GM19351 (cell line): ENCODE data around the gene ZRANB3.
"Not testable (repeated sequence)": the region's sequence is repeated elsewhere in the genome, so short reads cannot be mapped to it uniquely, and the experiment has no call there.

Experiments used
- ATAC-seq: cut with Tn5 transposase; IDR thresholded peaks from one replicate; pipeline ENCODE4 v1.9.1; 2021; ENCODE audit warnings: mild to moderate bottlenecking, moderate library complexity; ENCODE audit not compliant: unreplicated experiment

The ZRANB3 gene

DNA sequence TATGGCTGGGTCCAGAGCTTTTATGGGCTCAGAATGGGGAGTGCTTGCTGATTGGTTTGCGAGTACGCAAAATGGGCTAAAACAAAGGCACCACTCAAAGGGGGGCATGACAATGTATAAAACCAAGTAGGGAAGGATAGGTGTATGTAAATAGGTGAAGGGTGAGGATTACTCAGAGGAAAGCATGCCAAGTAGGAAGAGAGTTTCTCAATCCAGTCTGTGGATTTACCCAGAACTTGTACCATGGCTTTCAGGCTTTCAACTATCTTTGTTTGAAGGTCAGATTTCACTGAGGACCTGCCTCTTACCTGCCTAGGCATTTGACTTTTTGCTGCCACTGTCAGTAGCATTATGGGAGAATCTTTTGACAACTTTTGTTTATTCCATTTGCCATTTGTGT lies 386.7 kb downstream of the ZRANB3 start:
- no peak for ATAC-seq

DNA sequence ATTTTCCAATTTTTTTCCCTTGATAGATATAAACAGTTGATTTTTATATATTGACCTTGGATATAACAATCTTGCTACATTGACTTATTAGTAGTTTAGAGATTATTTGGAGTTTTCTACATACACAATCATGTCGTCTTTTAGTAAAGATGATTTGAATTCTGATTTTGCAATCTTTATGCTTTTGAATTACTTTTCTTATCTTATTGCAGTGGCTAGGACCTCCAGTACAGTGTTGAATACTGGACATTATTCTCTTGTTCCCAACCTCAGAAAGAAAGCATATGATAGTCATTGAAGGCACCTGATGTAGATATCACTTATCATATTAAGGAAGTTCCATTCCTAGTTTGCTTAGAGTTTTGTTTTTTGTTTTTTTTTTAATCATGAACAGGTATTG lies 388.7 kb downstream of the ZRANB3 start:
- no peak for ATAC-seq

DNA sequence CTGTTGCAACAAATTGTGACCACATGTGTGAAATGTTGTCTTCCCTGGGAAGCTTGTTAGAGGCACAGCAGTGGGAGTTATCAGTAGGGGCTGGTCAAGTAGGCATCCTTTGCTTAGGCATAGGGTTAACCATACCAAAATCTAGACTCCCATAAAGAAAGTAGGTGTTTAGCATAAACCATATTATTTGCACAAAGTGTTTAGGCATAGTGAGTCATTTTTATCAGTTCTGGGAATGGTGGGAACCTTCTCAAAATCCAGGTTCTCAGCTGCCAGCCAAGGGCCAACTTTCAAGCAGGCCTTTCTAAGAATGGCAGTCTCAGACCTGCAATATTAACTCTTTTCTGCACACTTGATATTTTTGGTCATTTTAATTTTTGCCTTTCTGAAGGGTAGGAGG lies 390.4 kb downstream of the ZRANB3 start:
- ATAC-seq = no peak

DNA sequence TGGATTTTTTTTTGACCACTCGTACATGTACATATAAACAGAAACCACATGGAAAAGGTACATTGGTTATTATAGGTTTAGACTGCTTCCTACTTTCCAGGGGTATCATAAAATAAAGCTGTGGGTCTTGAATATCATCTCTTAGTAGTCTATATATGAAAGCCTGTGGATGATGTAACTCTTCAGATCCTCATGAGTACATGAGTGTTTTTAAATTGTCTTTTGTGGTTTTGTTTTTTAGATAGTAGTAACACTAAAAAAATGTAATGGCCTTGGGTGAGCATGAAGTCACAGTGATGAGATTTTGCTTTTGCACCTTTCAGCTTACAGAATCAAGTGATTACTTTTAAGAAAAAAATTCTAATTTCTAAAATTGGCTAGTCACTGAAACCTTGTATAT lies 398.7 kb downstream of the ZRANB3 start:
- ATAC-seq = no peak

DNA sequence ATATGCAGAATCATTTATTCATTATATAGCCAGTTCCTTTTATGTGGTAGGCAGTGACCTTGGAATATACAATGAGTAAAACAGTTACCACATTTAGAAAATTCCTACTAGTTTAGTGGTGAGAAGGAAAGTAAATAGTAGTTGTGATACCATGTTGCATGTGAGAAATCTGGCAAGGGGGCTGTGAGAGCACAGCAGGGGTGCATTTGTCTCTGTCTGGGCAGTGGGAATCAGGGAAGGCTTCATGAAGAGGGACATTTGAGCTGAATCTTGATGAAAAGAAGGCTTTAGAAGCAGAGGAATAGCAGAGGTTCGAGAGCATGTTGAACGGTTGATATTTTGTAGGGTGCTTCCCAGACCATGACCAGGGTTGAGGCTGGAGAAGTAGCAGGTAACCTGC lies 400.3 kb downstream of the ZRANB3 start:
- no peak for ATAC-seq

DNA sequence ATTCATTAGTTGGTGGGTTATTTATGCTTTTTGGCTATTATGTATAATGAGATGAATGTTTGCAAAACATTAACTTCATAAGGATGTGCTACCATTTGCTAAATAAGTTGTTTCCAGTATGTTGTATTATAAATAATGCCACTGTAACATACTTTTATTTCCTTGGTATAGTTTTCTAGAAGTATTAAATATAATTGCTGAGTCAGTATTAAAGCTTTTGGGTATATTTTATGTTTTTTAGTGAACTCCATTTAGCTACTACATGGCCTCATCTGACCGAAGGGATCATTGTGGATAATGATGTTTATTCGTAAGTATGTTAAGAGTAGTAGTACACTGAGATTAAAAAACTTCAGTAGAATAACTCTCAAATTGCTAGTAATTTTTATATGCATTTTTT lies 405.1 kb downstream of the ZRANB3 start:
- no peak for ATAC-seq

DNA sequence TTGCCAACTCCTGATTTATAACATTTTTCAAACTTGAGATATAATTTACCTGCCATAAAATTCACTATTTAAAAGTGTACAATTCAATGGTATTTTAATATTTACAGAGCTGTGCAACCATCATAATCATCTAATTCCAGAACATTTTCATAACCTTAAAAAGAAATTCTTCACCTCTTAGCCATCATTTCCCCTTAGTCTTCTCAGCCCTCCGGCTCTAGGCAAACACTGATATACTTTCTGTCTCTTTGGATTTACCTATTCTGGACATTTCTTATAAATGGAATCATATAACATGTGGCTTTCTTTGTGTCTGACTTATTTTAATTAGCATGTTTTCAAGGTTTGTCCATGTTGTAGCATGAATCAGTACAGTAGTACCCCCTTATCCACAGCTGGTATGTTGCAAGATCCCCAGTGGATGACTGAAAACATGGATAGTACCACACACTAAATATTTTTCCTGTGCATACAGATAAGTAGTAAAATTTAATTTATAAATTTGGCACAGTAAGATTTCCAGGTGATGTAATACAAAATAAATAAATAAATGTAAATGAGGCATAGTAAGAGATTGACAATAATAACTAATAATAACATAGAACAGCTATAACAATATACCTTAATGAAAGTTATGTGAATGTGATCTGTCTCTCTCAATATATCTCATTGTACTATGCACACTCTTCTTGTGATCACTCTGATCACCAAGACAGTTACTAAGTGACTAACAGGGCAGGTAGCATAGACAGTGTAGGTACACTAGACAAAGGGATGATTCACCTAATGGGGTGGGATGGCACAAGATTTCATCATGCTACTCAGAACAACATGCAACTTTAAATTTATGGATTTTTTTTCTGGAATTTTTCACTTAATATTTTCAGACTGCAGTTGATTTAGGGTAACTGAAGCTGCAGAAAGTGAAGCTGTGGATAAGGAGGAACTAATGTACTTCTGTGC lies 405.8 kb downstream of the ZRANB3 start:
- ATAC-seq = no peak

DNA sequence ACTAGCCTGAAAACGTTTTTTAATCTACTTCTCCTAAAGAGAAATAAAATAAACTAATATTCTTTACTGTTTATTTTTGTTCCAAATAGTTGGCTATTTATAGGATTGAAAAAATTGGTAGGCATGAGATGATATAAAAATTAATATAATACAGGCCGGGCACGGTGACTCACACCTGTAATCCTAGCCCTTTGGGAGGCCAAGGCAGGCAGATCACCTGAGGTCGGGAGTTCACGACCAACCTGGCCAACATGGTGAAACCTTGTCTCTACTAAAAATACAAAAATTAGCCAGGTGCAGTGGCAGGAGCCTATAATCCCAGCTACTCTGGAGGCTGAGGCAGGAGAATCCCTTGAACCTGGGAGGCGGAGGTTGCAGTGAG lies 409.4 kb downstream of the ZRANB3 start:
- ATAC-seq = not testable (repeated sequence)

DNA sequence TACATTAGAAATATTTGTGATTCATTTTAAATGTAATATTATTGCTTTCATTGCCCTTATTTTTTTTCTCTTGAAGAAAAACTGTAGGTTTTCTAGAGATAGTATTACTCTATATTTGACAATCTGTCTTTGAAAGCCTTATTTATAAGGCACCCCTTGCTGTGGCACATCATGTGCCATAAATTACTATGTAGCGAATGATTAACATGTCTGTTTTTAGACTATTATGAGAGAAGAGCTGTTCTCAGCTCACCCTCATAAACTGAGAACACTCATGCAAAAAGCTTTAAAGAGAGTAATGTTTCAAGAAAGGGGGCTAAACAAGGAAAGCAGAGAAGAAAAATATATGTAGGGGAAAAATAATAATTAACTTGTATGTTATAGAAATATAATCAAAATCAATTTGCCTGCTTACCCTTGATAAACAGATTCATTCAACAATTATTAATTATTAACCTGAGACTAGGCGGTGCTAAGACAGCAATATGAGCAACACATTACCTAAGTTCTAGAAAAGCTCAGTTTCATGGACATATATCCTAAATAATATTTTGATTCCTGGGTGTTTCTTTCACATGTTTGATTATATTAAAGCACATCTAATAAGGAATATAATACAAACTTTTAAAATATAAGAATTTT lies 409.9 kb downstream of the ZRANB3 start:
- ATAC-seq = no peak

DNA sequence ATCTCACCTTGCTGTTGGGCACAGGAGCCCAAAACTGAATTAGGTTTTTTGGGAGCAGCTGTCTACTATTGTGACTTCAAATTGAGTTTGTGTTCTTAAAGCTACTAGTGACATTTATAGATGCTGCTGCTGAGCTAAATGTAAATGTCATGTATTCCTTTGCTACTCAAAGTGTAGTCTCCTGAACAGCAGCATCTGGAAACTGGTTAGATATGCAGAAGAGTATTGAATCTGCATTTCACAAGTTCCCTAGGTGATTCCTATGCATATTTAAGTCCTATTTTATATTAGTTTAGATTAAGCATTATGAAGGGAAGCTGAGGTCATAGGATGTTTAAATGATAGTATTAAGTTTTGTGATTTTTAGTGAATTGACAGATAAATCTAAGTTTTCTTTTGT lies 411.4 kb downstream of the ZRANB3 start:
- no peak for ATAC-seq

DNA sequence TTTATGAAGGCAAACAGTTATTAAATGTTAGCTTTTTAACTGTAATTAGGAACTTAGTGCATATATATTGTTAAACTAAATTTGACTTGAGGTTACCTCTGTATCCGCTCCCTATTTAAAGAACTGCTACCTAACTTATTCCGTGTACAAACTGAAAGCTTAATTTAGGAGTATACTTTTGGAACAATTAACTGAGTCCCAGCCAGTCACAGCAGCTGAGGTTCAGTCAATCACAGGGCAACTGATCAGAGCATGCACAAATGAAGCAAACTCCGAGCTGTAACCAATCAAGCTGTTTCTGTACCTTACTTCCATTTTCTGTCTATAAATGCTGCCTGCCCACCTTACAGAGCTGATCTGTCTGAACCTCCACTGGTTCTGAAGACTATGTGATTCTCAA lies 417.7 kb downstream of the ZRANB3 start:
- ATAC-seq = no peak

DNA sequence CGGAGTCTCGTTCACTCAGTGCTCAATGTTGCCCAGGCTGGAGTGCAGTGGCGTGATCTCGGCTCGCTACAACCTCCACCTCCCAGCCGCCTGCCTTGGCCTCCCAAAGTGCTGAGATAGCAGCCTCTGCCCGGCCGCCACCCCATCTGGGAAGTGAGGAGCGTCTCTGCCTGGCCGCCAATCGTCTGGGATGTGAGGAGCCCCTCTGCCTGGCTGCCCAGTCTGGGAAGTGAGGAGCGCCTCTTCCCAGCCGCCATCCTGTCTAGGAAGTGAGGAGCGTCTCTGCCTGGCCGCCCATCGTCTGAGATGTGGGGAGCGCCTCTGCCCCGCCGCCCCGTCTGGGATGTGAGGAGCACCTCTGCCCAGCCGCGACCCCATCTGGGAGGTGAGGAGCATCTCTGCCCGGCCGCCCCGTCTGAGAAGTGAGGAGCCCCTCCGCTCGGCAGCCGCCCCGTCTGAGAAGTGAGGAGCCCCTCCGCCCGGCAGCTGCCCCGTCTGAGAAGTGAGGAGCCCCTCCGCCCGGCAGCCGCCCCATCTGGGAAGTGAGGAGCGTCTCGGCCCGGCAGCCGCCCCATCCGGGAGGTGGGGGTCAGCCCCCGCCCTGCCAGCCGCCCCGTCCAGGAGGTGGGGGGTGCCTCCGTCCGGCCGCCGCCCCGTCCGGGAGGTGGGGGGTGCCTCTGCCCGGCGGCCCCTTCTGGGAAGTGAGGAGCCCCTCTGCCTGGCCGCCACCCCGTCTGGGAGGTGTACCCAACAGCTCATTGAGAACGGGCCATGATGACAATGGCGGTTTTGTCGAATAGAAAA lies 425.3 kb downstream of the ZRANB3 start:
- not testable (repeated sequence) for ATAC-seq

DNA sequence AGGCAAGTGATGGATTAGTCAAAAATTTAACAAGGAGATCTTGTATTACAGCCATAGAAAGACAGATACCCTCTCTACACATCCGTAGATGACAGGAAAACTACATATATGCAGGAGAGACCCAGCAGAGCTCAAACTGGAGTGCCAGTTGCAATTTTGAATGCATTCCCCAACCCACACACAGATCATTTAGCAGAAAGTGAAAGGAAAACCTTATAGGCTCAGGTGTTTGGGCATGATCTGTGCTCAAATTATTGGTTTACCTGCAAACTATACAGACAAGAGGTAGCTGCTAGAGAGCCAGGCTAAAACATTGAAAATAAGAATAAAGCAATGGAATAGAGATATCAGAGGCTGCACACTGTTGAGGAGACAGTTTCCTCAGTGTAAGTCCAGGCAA lies 427.2 kb downstream of the ZRANB3 start:
- ATAC-seq = no peak

DNA sequence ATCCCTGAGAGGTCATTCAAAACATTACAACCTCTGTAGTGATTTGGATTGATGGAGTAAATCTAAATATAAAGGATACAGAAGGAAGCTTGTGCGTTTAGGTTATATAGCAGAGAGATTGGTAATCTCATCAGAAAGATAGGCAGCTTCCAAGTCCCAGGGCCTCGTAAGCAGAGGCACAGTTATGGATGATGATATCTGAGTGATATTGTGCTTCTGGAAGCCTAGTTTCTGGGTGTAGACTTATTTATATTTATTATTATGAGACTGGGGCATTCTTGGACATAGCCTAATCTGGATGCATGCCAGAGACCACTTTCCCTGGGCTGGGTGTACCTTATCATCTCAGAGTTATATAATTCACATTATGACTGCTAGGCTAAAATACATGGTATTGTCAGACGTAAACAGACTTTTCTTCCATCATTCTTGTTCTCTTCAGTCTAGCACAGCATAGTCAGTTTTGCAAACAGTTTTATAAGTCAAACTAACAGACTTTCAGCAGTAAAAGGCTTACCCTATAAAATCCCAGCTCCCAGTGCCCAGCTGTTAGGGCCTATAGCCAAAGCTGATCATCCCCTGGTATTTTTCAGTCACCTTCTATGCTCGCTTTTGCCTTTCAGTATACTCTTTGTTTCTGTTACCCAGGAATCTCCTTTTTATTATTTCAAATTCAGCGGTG lies 431.1 kb downstream of the ZRANB3 start:
- ATAC-seq = no peak

DNA sequence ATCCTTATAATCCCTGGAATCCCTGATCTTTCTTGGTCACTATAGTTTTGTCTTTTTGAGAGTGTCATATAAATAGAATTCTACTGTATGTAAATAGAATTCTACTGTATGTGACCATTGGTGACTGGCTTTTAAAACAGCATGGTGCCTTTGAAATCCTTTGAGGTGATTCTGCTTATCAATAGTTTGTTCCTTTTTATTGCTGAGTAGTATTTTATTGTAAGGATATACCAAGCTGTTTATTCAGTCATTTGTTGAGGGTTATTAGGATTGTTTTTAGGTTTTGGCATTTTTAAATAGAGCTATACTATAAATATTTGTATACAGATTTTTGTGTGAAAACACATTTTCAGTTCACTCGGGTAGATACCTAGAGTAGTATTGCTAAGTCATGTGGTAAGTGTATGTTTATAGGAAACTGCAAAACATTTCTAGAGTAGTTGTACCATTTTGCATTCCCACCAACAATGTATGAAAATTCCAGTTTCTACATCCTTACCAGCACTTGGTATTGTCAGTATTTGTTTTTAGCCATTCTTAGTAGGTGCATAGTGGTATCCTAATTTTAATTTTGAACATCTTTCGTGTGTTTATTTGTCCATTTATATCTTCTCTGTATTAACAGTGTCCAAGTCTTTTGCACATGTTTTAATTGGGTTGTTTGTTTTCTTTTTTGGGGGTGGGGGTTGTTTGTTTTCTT lies 433.3 kb downstream of the ZRANB3 start:
- ATAC-seq = no peak

DNA sequence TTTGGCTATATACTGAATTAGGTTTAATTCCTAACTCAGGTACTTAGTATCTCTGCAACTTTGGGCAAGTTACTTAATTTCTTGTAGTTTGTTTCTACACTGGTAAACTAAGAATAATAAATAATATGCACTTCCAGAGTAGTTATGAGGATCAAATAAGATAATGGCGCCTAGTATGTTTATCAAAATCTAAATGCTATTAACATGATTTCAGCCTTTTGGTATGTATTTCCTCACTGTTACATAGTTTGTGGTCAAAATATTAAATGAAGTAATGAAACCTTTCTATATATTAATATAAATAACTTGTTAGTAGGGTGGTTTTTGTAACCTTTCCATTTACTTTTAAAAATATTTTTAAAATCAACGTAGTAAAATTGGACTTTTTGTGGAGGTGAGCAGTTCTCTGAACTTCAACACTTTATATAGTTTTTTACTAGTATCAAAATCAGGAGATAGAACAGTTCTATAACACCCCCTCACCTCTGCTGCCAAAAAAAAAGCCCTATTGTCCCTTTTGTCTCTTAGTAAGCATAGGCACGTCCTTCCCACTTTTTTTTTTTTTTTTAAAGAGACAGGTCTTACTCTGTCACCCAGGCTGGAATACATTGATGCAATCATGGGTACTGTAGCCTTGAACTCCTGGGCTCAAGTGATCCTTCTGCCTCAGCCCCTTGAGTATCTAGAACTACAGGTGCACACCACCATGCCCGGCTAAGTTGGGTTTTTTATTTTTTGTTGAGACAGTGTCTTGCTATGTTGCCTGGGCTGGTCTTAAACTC lies 434.2 kb downstream of the ZRANB3 start:
- ATAC-seq = no peak

DNA sequence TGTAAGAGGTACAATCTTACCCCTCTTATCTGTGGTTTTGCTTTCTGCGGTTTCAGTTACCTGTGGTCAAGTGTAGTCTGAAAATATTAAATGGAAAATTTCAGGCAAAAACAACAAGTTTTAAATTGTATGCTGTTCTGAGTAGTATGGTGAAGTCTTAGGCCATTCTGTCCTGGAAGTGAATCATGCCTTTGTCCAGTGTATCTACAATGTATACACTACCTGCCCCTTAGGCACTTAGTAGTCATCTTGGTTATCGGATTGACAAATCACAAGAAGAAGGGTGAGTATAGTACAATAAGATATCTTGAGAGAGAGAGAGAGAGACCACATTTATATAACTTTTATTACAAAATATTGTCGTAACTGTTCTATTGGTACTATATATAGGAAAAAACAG lies 435.4 kb downstream of the ZRANB3 start:
- no peak for ATAC-seq

DNA sequence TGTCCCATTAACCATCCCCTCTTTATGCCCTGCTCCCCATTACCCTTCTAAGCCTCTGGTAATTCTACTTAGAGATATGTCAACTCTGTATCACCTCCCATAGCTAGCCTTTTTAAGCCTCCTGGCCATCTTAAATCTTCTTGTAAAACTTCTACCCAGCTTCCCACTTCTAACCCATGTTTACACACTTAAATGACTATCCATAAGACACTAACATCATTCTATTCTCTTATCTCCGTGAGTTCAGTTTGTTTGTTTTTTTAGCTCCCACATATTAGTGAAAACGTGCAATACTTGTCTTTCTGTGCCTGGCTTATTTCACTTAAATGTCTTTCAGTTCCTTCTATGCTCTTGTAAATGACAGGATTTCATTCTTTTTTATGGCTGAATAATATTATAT lies 436.5 kb downstream of the ZRANB3 start:
- no peak for ATAC-seq

DNA sequence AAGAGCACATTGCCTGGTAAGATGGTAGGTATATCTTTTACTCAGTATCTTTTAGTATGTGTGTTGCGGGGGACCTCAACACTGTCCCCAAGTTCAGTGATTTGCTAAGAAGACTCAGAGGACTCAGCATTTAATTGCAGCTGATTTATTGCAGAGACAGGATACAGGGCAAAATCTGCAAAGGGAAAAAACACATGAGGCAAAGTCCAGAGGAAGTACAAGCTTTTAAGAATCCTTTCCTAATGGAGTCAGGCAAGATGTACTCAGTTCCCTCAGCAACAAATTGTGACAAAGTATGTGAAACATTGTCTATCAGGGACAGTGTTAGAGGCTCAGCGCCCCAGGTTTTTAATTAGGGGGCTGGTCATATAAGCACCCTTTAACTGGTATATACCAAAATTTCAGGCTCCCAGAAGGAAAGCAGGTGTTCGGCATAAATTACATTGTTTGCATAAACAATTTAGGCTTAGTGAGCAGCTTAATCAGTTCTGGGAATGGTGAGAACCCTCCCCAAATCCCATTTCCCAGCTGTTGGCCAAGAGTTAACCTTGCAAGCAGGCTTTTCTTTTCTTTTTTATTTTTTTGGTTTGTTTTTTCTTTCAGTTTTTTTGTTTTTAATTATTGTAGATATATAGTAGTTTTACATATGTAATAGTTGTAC lies 437.2 kb downstream of the ZRANB3 start:
- no peak for ATAC-seq
